ENCODE results near the gene CACNA1H.

CACNA1H gene

DNA sequence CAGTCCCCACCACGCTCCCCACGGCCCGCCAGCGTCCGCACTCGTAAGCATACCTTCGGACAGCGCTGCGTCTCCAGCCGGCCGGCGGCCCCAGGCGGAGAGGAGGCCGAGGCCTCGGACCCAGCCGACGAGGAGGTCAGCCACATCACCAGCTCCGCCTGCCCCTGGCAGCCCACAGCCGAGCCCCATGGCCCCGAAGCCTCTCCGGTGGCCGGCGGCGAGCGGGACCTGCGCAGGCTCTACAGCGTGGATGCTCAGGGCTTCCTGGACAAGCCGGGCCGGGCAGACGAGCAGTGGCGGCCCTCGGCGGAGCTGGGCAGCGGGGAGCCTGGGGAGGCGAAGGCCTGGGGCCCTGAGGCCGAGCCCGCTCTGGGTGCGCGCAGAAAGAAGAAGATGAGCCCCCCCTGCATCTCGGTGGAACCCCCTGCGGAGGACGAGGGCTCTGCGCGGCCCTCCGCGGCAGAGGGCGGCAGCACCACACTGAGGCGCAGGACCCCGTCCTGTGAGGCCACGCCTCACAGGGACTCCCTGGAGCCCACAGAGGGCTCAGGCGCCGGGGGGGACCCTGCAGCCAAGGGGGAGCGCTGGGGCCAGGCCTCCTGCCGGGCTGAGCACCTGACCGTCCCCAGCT lies 67.3 kb downstream of the CACNA1H start:
- TF ChIP-seq, protein P1, sequence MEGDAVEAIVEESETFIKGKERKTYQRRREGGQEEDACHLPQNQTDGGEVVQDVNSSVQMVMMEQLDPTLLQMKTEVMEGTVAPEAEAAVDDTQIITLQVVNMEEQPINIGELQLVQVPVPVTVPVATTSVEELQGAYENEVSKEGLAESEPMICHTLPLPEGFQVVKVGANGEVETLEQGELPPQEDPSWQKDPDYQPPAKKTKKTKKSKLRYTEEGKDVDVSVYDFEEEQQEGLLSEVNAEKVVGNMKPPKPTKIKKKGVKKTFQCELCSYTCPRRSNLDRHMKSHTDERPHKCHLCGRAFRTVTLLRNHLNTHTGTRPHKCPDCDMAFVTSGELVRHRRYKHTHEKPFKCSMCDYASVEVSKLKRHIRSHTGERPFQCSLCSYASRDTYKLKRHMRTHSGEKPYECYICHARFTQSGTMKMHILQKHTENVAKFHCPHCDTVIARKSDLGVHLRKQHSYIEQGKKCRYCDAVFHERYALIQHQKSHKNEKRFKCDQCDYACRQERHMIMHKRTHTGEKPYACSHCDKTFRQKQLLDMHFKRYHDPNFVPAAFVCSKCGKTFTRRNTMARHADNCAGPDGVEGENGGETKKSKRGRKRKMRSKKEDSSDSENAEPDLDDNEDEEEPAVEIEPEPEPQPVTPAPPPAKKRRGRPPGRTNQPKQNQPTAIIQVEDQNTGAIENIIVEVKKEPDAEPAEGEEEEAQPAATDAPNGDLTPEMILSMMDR (IDR thresholded peaks at IDR 0.05; ENCODE audit: insufficient read depth, missing control alignments), result no peak
- no peak for DNase-seq (ENCODE audit: insufficient read length, low spot score)
- FAIRE-seq, result no peak

GRCh38 chr16:1220841-1221627 lies 68.1 kb downstream of the CACNA1H start:
- FAIRE-seq (no peak), DNase-seq (ENCODE audit: insufficient read length, low spot score) (no peak)

DNA sequence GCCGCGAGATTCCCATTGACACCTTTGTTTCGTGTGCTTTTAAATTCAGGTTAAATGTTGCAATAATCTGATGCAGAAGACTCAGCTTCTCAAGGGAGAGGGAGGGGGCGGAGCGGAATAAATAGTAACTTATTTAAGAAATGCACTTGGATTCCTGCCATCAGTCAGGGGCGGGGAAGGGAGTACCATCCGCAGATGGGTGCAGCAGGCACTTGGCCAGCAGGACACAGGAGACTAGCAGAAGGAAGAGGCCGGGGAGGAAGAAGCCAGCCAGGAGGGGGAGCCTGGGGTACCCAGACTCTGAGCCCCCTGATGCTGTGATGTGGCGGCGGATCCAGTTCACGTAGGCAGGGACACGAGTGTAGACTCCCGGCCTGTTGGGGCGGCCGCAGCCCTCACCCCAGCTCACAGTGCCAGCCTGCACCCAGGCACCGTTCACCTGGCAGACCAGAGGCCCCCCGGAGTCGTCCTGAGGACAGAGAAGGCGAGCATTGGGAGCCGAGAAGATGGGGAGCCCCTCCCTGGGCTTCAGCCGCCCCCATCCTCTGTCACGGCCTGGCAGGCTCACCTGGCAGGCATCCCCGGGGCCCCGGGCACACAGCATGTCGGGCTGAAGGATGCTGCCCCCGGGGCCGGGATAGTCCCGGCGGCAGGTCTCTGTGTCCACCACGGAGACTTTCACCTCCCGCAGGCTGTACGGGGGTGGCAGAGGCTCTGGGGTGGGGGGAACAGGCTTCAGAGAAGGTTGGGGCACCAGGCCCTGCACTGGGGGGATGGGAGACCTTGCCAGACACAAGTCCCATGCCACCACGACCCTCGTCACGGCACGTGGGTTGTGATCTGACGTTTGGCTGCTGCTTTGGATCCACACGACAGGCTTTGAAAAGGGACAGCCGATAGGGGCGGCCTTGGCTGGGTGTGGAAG lies 69.0 kb downstream of the CACNA1H start:
- TF ChIP-seq, protein P1 (IDR thresholded peaks at IDR 0.05; ENCODE audit: insufficient read depth, missing control alignments), result no peak
- no peak for DNase-seq (ENCODE audit: insufficient read length, low spot score)
- FAIRE-seq, result no peak

More at GRCh38 chr16:1220841-1221627, 68.1 kb downstream of the CACNA1H start:
- TF ChIP-seq, protein P1 (IDR thresholded peaks at IDR 0.05; ENCODE audit: insufficient read depth, missing control alignments), result no peak

DNA sequence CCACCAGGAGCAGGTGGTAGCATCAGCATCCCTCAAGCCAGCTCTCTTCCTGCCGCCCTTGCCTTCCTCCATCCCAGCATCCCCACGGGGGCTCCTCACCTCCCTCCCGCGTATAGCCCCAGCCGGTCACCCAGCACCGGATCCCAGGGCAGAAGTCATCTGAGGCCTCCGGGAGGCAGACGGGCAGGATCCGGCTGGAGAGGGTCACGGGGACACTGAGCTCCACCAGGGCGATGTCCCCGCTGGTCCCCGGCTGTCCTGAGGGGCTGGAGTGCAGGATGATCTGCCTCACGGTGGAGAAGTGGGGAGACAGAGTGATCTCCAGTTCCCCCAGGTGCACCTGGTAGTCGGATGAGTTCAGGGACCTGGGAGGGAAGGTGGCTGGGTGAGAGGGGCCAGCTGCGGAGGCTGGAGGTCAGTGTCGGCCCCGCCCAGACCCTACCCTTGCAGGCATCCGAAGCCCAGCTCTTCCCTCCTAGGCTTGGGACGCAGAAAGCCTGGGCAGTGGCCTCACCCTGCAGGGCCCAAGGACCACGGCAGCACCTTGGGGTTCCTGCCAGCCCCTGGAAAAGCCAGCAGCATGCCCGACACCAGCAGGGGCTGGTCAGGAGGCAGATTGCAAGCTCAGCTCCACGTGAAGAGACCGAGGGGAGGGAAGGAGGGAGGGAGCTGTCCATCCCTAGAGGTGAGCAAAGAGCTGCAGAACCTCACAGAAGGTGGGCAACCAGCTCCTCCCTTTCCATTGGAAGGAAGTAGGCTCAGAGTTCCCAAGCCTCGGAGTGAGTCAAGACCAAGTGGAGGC lies 69.8 kb downstream of the CACNA1H start:
- TF ChIP-seq, protein P1 (IDR thresholded peaks at IDR 0.05; ENCODE audit: insufficient read depth, missing control alignments), result no peak
- DNase-seq (ENCODE audit: insufficient read length, low spot score) (no peak), FAIRE-seq (no peak)

DNA sequence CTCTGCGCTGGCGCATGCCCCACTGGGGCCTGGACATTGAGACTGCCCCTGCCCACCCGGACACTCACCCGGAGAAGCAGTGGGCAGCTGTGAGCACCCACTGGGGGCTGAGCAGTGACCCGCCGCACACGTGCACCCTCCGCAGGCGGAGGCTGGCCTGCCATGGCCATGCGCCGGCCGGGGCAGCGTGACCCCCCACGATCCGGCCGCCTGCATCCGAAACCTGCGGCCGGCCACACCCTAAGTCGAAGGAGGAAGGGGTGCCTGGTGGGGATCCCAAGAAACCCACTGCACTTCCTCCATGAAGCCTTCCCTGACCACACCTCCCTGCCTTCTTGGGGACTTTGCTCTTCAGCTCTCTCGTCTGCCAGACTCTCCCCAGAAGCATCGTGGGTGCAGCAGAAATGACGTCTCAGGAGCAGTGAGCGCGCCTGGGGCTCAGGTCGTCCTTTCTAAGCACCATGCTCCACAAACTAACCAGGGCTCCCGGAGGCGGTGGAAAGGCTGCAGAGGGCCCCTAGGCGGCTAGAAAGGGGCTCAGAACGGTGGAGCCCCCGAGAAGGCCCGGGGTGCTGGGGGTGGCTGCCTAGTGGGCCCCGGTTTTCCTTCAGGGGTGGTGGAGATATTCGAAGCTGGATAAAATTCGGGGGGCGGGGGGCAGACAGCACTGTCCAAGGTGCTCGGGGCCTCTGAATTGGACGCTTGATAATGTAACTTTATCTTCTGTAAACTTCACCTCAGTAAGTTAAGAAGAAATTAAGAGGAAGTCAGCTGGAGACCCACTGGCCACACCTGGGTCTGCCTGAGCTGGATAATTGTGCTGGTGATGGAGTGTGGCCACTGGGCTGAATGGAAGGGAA lies 70.7 kb downstream of the CACNA1H start:
- FAIRE-seq, result no peak
- no peak for DNase-seq (ENCODE audit: insufficient read length, low spot score)
- TF ChIP-seq, protein P1 (IDR thresholded peaks at IDR 0.05; ENCODE audit: insufficient read depth, missing control alignments), result no peak

GRCh38 chr16:1224558-1224957 lies 71.7 kb downstream of the CACNA1H start:
- DNase-seq (ENCODE audit: insufficient read length, low spot score), result no peak
- no peak for FAIRE-seq
- TF ChIP-seq, protein P1 (IDR thresholded peaks at IDR 0.05; ENCODE audit: insufficient read depth, missing control alignments), result no peak

Data from D721Med (cell line).